C4-2B (cell line): Measurements from ENCODE around the gene EZH2.

Source experiments
- CTCF ChIP-seq: fragments of 450-650 bp; conservative IDR thresholded peaks from 2 replicates; pipeline ENCODE4 v1.5.1; 2017; ENCODE audit warnings: mild to moderate bottlenecking
- ZFX ChIP-seq: fragments of 450-650 bp; IDR thresholded peaks from 2 replicates; pipeline ENCODE4 v1.6.1; 2017

- TF ChIP-seq CTCF (no peak), ZFX (no peak)
Observed at GRCh38 chr7:148819697-148820360, 64.3 kb downstream of the EZH2 start.
